Astrocyte of the hippocampus (primary cell): ENCODE data around the gene ELAC1.
"Not testable (repeated sequence)": the region's sequence is repeated elsewhere in the genome, so short reads cannot be mapped to it uniquely, and the experiment has no call there.

Source experiments
- DNase-seq: peaks from one replicate; pipeline ENCODE4 v3.0.0; 2011; ENCODE audit warnings: low read depth, low spot score

ELAC1 gene

GRCh38 chr18:50972404-50972803 lies 4.6 kb downstream of the ELAC1 start:
- DNase-seq, result not testable (repeated sequence)

GRCh38 chr18:50973367-50974126 lies 5.7 kb downstream of the ELAC1 start:
- DNase-seq, result no peak

GRCh38 chr18:50977037-50977760 lies 9.4 kb downstream of the ELAC1 start:
- no peak for DNase-seq

GRCh38 chr18:50981381-50981780 lies 13.5 kb downstream of the ELAC1 start:
- peak; percentile 37 for DNase-seq

GRCh38 chr18:50982086-50982801 lies 14.4 kb downstream of the ELAC1 start:
- DNase-seq, result no peak

GRCh38 chr18:50982802-50983179 lies 15.0 kb downstream of the ELAC1 start:
- DNase-seq, result peak; percentile 22

- peak; percentile 38 for DNase-seq
These were observed 18.7 kb downstream of the ELAC1 start for GRCh38 chr18:50986360-50987087.

- DNase-seq, result no peak
These were observed 19.4 kb downstream of the ELAC1 start for GRCh38 chr18:50987261-50987660.

GRCh38 chr18:50989711-50990110 lies 21.9 kb downstream of the ELAC1 start:
- no peak for DNase-seq

- no peak for DNase-seq
These were observed 24.5 kb downstream of the ELAC1 start for GRCh38 chr18:50992351-50992762.

GRCh38 chr18:50994031-50994430 lies 26.2 kb downstream of the ELAC1 start:
- no peak for DNase-seq

GRCh38 chr18:51003174-51003573 lies 35.3 kb downstream of the ELAC1 start:
- DNase-seq, result not testable (repeated sequence)

- DNase-seq, result no peak
These were observed 38.4 kb downstream of the ELAC1 start for GRCh38 chr18:51006061-51006818.

- no peak for DNase-seq
These were observed 39.3 kb downstream of the ELAC1 start for GRCh38 chr18:51006948-51007789.

- DNase-seq, result no peak
These were observed 39.9 kb downstream of the ELAC1 start for GRCh38 chr18:51007790-51008139.

GRCh38 chr18:51009072-51009471 lies 41.2 kb downstream of the ELAC1 start:
- DNase-seq, result no peak

- no peak for DNase-seq
These were observed 42.4 kb downstream of the ELAC1 start for GRCh38 chr18:51010218-51010617.

GRCh38 chr18:51011709-51012108 lies 43.9 kb downstream of the ELAC1 start:
- DNase-seq, result no peak

- DNase-seq, result no peak
These were observed 44.6 kb downstream of the ELAC1 start for GRCh38 chr18:51012441-51012840.

- DNase-seq, result no peak
These were observed 45.4 kb downstream of the ELAC1 start for GRCh38 chr18:51013259-51013658.
